Ovary (tissue), 9 donors: ENCODE data around the gene TEDC1. TPM values are rescaled to one million over a fixed set of nuclear protein-coding genes. Genes with fewer than 3 reads are reported as not detected.

ENCODE experiments used
- DNase-seq, 5 donors: peaks; one replicate each; pipeline ENCODE4 v3.0.0-alpha.2; 2019 to 2020
- H3K27ac ChIP-seq, 2 donors: fragments of 200-600 bp; one replicate each; pipeline versions ENCODE4 v1.5.1 to v1.8.0; 2019 to 2022
- H3K27me3 ChIP-seq: fragments of 200-600 bp; one replicate; pipeline ENCODE4 v1.8.0; 2022
- H3K36me3 ChIP-seq: fragments of 200-600 bp; sonication (generic); one replicate; pipeline ENCODE4 v1.5.1; 2019
- H3K4me1 ChIP-seq: one replicate; pipeline ENCODE4 v1.8.1; 2013; ENCODE audit warnings: mild to moderate bottlenecking, moderate library complexity; ENCODE audit not compliant: insufficient read depth
- H3K4me3 ChIP-seq: fragments of 200-600 bp; sonication (generic); one replicate; pipeline ENCODE4 v1.5.1; 2017
- H3K9me3 ChIP-seq, 2 donors: fragments of 200-600 bp in 1 of 2; sonication (generic) in 1 of 2; one replicate each; pipeline versions ENCODE4 v1.5.1 to v1.8.1; 2013 to 2019; ENCODE audit warnings: mild to moderate bottlenecking in 1 of 2, moderate library complexity in 1 of 2
- CTCF ChIP-seq, 3 donors: fragments of 450-650 bp in 2 of 3; fragments of 200-600 bp in 1 of 3; IDR thresholded peaks; one replicate each; pipeline versions ENCODE4 v1.5.1 to v1.8.0; 2016 to 2022; ENCODE audit warnings: antibody characterized with exemption in 3 of 3, mild to moderate bottlenecking in 1 of 3
- EP300 ChIP-seq: sonication (generic); formaldehyde crosslinking; IDR thresholded peaks from one replicate; pipeline ENCODE4 v1.6.1; 2017; ENCODE audit warnings: antibody characterized with exemption
- POLR2A ChIP-seq: fragments of 450-650 bp; IDR thresholded peaks from one replicate; pipeline ENCODE4 v1.6.1; 2017; ENCODE audit warnings: antibody characterized with exemption, mild to moderate bottlenecking, moderate library complexity
- WGBS, 3 donors: extraction: QIAGEN DNeasy Blood & Tissue Kit in 1 of 3; methylation state at CpG; one replicate each; pipeline versions ENCODE4 v1.1.5 to v1.1.7; 2013 to 2017; 5-methylcytosine and 5-hydroxymethylcytosine counted together
- intact Hi-C, 4 donors: fragments of 100-400 bp; cut with DNase I; formaldehyde crosslinking; loops; one replicate each; pipeline versions ENCODE4 v1.11.0 to v1.15.1; 2022 to 2023
- polyA plus RNA-seq, 2 donors: library from polyadenylated mRNA; stranded (reverse); fragments of 200-250 nt in 1 of 2; fragments of 350-450 nt in 1 of 2; fragmentation: Illumina TruSeq in 1 of 2; extraction: RNeasy Lipid Tissue Mini Kit (QIAGEN cat#74804) in 1 of 2; gene quantifications; one replicate each; pipeline ENCODE4 v1.2.3, GENCODE V29; 2013 to 2014
- total RNA-seq, 7 donors: library from RNA; depleted of rRNA in 2 of 7; stranded (reverse); fragments of >200 nt in 2 of 7; fragmentation: NEBNext Ultra II Directional in 3 of 7; extraction: Animal tissue kit (Norgen Biotek cat#: 25700) in 3 of 7; gene quantifications; one replicate each; pipeline versions ENCODE4 v1.1.0 to v1.2.4, GENCODE V29; 2016 to 2023
- donor health status: DM: no; HTN: no; CAD: no; lungs with moderate emphysema.
- donor health status: DM: no; HTN: no; CAD: no.
- donor health status: Bipolar disorder and iron deficiency.
- donor health status: DM: yes; HTN: yes; CAD: no.
- donor health status: DM: no; HTN: no; CAD: no.
- donor health status: DM: yes; HTN: yes; CAD: no.

The TEDC1 gene
- total and polyA plus RNA-seq, 9 donors = 2.6 to 8.2 (median 3.8) TPM; not detected in 1

GRCh38 chr14:105495101-105495989, 4.3 kb downstream of the TEDC1 start:
- TF ChIP-seq CTCF (IDR thresholded peaks at IDR 0.05) = no peak
- no peak for TF ChIP-seq POLR2A
- TF ChIP-seq EP300 = no peak
- Histone ChIP-seq H3K9me3 (no peaks in the 10 kb centered on the region), H3K4me1 (peaks cover 2% of the 10 kb centered on the region), H3K27ac (no peak overlapping the region), H3K27me3 (no peaks in the 10 kb centered on the region), H3K4me3 (no peak overlapping the region), H3K36me3 (no peaks in the 10 kb centered on the region)
- WGBS, 3 donors = 62 to 76% (median 71%) methylated on average over 17 to 18 of the region's 18 CpGs
- intact Hi-C loops = loop anchor here in 1 of 4 donors (10.0 kb wide), 1 partner anchor 401 kb away; no protein-coding TSS in a partner anchor
- DNase-seq = no peak

GRCh38 chr14:105495990-105496830, 5.2 kb downstream of the TEDC1 start:
- WGBS, 3 donors = 62 to 73% (median 68%) methylated on average over 18 of the region's 18 CpGs
- peaks cover 2% of the 10 kb centered on the region for H3K4me1 ChIP-seq
- no peaks in the 10 kb centered on the region for H3K9me3 ChIP-seq
- H3K27me3 ChIP-seq = no peaks in the 10 kb centered on the region
- DNase-seq = no peak
- no peak overlapping the region for H3K27ac ChIP-seq
- no peaks in the 10 kb centered on the region for H3K36me3 ChIP-seq
- TF ChIP-seq EP300 = no peak
- no peak for TF ChIP-seq POLR2A
- TF ChIP-seq CTCF (IDR thresholded peaks at IDR 0.05) = no peak
- intact Hi-C loops = loop anchor here in 1 of 4 donors (10.0 kb wide), 1 partner anchor 401 kb away; no protein-coding TSS in a partner anchor
- no peak overlapping the region for H3K4me3 ChIP-seq

GRCh38 chr14:105496831-105497591, 6.0 kb downstream of the TEDC1 start:
- WGBS, 3 donors = 86 to 88% (median 88%) methylated on average over 30 to 32 of the region's 32 CpGs
- no peak overlapping the region for H3K27ac ChIP-seq
- H3K9me3 ChIP-seq = no peaks in the 10 kb centered on the region
- H3K36me3 ChIP-seq = no peaks in the 10 kb centered on the region
- intact Hi-C loops = loop anchor here in 1 of 4 donors (10.0 kb wide), 1 partner anchor 402 kb away; no protein-coding TSS in a partner anchor
- H3K4me3 ChIP-seq = no peak overlapping the region
- H3K27me3 ChIP-seq = no peaks in the 10 kb centered on the region
- no peaks in the 10 kb centered on the region for H3K4me1 ChIP-seq
- no peak for TF ChIP-seq CTCF (IDR thresholded peaks at IDR 0.05)
- TF ChIP-seq POLR2A = no peak
- no peak for TF ChIP-seq EP300
- DNase-seq = peak in 1 of 5 donors; percentile 18
